ENCODE data around the gene DDX21.
"Not testable (repeated sequence)": the region's sequence is repeated elsewhere in the genome, so short reads cannot be mapped to it uniquely, and the experiment has no call there.

Gene DDX21

GRCh38 chr10:68988530-68989316 lies 32.8 kb downstream of the DDX21 start, which contains the start of gene KIFBP:
TSS of gene KIFBP (plus strand) at chr10:68988803. CDS start at chr10:68988833, 30 bp downstream.
- DNase-seq (ENCODE audit: low read depth in 2 of 2): peak; percentile 72 to 82

- DNase-seq (ENCODE audit: low read depth in 2 of 2): no peak
Measured at GRCh38 chr10:68989317-68989990, 33.5 kb downstream of the DDX21 start.

- DNase-seq (ENCODE audit: low read depth in 2 of 2): no peak
Measured at GRCh38 chr10:68992636-68993440, 36.9 kb downstream of the DDX21 start.

- no peak for DNase-seq (ENCODE audit: low read depth in 2 of 2)
Measured at GRCh38 chr10:68997211-68997610, 41.2 kb downstream of the DDX21 start.

GRCh38 chr10:69004821-69005220 lies 48.9 kb downstream of the DDX21 start:
- no peak for DNase-seq (ENCODE audit: low read depth in 2 of 2)

- no peak for DNase-seq (ENCODE audit: low read depth in 2 of 2)
Measured at GRCh38 chr10:69005704-69006485, 49.9 kb downstream of the DDX21 start.

GRCh38 chr10:69007260-69007659 lies 51.3 kb downstream of the DDX21 start:
- no peak for DNase-seq (ENCODE audit: low read depth in 2 of 2)

- no peak for DNase-seq (ENCODE audit: low read depth in 2 of 2)
Measured at GRCh38 chr10:69009360-69009759, 53.4 kb downstream of the DDX21 start.

- no peak for DNase-seq (ENCODE audit: low read depth in 2 of 2)
Measured at GRCh38 chr10:69010151-69010640, 54.2 kb downstream of the DDX21 start.

- DNase-seq (ENCODE audit: low read depth in 2 of 2): not testable (repeated sequence)
Measured at GRCh38 chr10:69012778-69013177, 56.8 kb downstream of the DDX21 start.

- DNase-seq (ENCODE audit: low read depth in 2 of 2): no peak
Measured at GRCh38 chr10:69014171-69014570, 58.2 kb downstream of the DDX21 start.

- DNase-seq (ENCODE audit: low read depth in 2 of 2): no peak
Measured at GRCh38 chr10:69018613-69019012, 62.6 kb downstream of the DDX21 start.

- no peak for DNase-seq (ENCODE audit: low read depth in 2 of 2)
Measured at GRCh38 chr10:69022611-69023010, 66.6 kb downstream of the DDX21 start.

- DNase-seq (ENCODE audit: low read depth in 2 of 2): no peak
Measured at GRCh38 chr10:69025370-69025896, 69.5 kb downstream of the DDX21 start.

GRCh38 chr10:69033256-69033655 lies 77.3 kb downstream of the DDX21 start:
- DNase-seq (ENCODE audit: low read depth in 2 of 2): no peak

Data from stimulated activated CD4-positive, alpha-beta T cell treated with anti-CD3 and anti-CD28 coated beads, Interleukin-4, amount 100 ng/mL, for 48 hours (primary cell).